ENCODE data around the gene SERF2. TPM values are rescaled to one million over a fixed set of nuclear protein-coding genes. Genes with fewer than 3 reads are reported as not detected.
"Not testable (repeated sequence)": the region's sequence is repeated elsewhere in the genome, so short reads cannot be mapped to it uniquely, and the experiment has no call there.

The SERF2 gene
- 100 to 1,000 TPM; 491 to 646 (median 617) TPM for total RNA-seq

- Histone ChIP-seq H3K4me1 (peaks cover 40 to 46% of the 10 kb centered on the region in 2 donors), H3K27ac (peak within 1 kb of the TSS; percentile 96 to 100 (median 99)), H3K27me3 (no peaks in the 10 kb centered on the region), H3K36me3 (peaks cover 0 to 32% of the 10 kb centered on the region in 2 donors), H3K4me3 (peak within 1 kb of the TSS; percentile 91 to 100 (median 94)), H3K9me3 (no peaks in the 10 kb centered on the region)
- intact Hi-C loops (cut with DNase I; ENCODE audit: low total_unique reads): loop anchor here (1.0 to 10.0 kb wide), 3 partner anchors 15 to 935 kb away; partner anchors contain the start of gene EIF3J
- peak; percentile 100 for DNase-seq
- in situ Hi-C loops (cut with MboI; ENCODE audit: low sequenced_read_pairs in 4 of 4): loop anchor here in 1 of 4 donors (25.0 kb wide), 2 partner anchors 920 to 1845 kb away; partner anchors contain the start of genes B2M, PATL2 and SQOR
- ATAC-seq: peak; percentile 83 to 91
- TF ChIP-seq POLR2A (IDR thresholded peaks at IDR 0.05) (peak; percentile 99), CTCF (IDR thresholded peaks at IDR 0.05 in 4 of 5, conservative IDR thresholded peaks at IDR 0.05 in 1 of 5) (no peak)
These were observed at the start of gene SERF2 for GRCh38 chr15:43791993-43792760. Gene SERF2, plus strand, starts transcription at chr15:43792320. Its CDS starts 57 bp downstream, at chr15:43792377.

- Histone ChIP-seq H3K4me3 (peak within 1 kb of the TSS; percentile 87 to 100 (median 93)), H3K27ac (peak within 1 kb of the TSS; percentile 89 to 96 (median 94)), H3K4me1 (peaks cover 18 to 20% of the 10 kb centered on the region in 2 donors)
- H3K36me3 ChIP-seq; in situ Hi-C loops (cut with MboI; ENCODE audit: low sequenced_read_pairs in 4 of 4); H3K27me3 ChIP-seq; H3K9me3 ChIP-seq: not testable (repeated sequence)
- peak in 2 of 5 experiments; percentile 16 to 30 for TF ChIP-seq CTCF (IDR thresholded peaks at IDR 0.05 in 4 of 5, conservative IDR thresholded peaks at IDR 0.05 in 1 of 5)
- peak; percentile 96 to 97 for TF ChIP-seq POLR2A (IDR thresholded peaks at IDR 0.05)
- intact Hi-C loops (cut with DNase I; ENCODE audit: low total_unique reads): loop anchor here (2.0 kb wide), 1 partner anchor 30 kb away; the partner anchor contains the start of gene ELL3
- ATAC-seq (peak; percentile 95 to 97), DNase-seq (peak; percentile 90 to 91)
These were observed 45.7 kb upstream of the SERF2 start, which contains the start of gene PDIA3 for GRCh38 chr15:43746245-43746902. Gene PDIA3, plus strand, starts transcription at chr15:43746438. Its CDS starts 102 bp downstream, at chr15:43746540.

- H3K4me3 ChIP-seq: peak overlapping the region; percentile 87 to 100 (median 93)
- peak; percentile 43 to 44 for ATAC-seq
- H3K36me3 ChIP-seq; H3K9me3 ChIP-seq; in situ Hi-C loops (cut with MboI; ENCODE audit: low sequenced_read_pairs in 4 of 4); H3K27me3 ChIP-seq: not testable (repeated sequence)
- intact Hi-C loops (cut with DNase I; ENCODE audit: low total_unique reads): loop anchor here (1.0 to 2.0 kb wide), 2 partner anchors 22 to 30 kb away; partner anchors contain the start of gene ELL3
- DNase-seq: peak in 1 of 2 donors; percentile 21
- peak overlapping the region; percentile 89 to 96 (median 94) for H3K27ac ChIP-seq
- peaks cover 20 to 23% of the 10 kb centered on the region in 2 donors for H3K4me1 ChIP-seq
These were observed 45.2 kb upstream of the SERF2 start for GRCh38 chr15:43746903-43747309.

- Histone ChIP-seq H3K4me1 (peaks cover 20 to 26% of the 10 kb centered on the region in 2 donors), H3K36me3 (peaks cover 0 to 19% of the 10 kb centered on the region in 2 donors), H3K27ac (no peak overlapping the region), H3K9me3 (no peaks in the 10 kb centered on the region), H3K4me3 (no peak overlapping the region), H3K27me3 (no peaks in the 10 kb centered on the region)
- in situ Hi-C loops (cut with MboI; ENCODE audit: low sequenced_read_pairs in 4 of 4) (no loop called here), intact Hi-C loops (cut with DNase I; ENCODE audit: low total_unique reads) (no loop called here)
- DNase-seq (no peak), ATAC-seq (no peak)
- no peak for TF ChIP-seq POLR2A (IDR thresholded peaks at IDR 0.05)
- no peak for TF ChIP-seq CTCF (IDR thresholded peaks at IDR 0.05 in 4 of 5, conservative IDR thresholded peaks at IDR 0.05 in 1 of 5)
These were observed 43.7 kb upstream of the SERF2 start for GRCh38 chr15:43748376-43748775.
